HG02852 (cell line): ENCODE measurements around the gene L3MBTL2.
"Not testable (repeated sequence)": the region's sequence is repeated elsewhere in the genome, so short reads cannot be mapped to it uniquely, and the experiment has no call there.

Source experiments
- ATAC-seq: cut with Tn5 transposase; IDR thresholded peaks from one replicate; pipeline ENCODE4 v1.9.1; 2021; ENCODE audit warnings: mild to moderate bottlenecking, moderate library complexity; ENCODE audit not compliant: unreplicated experiment

Gene L3MBTL2

GRCh38 chr22:41240377-41241132 lies 35.4 kb downstream of the L3MBTL2 start, which contains the start of gene CHADL:
Gene CHADL (minus strand): TSS chr22:41240931. CDS start chr22:41240881, 50 bp downstream.
- ATAC-seq = no peak

DNA sequence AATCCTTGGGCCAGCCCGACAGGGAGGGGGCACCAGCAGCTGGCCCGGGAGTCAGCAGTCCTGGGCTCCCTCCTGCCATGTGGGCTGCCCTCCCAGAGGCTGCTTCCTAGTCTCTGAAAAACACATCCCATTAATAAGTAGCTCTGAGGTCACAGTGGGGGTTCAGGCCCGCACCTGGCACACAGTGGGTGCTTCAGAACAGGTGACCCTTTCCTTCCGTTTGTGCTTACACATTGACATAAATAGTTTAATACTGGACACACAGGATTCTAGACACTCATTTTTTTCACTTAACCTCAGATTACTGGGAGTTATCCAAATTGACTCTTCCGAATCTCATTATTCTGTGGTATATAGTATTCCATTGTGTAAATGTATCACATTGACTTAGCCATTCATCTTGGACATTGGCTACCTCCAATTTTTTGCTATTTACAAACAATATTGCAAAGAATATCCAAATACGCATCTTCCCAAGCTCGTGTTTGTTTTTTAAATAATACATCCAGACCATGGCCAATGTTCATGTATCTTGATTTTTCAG lies 36.1 kb downstream of the L3MBTL2 start:
- ATAC-seq = no peak

DNA sequence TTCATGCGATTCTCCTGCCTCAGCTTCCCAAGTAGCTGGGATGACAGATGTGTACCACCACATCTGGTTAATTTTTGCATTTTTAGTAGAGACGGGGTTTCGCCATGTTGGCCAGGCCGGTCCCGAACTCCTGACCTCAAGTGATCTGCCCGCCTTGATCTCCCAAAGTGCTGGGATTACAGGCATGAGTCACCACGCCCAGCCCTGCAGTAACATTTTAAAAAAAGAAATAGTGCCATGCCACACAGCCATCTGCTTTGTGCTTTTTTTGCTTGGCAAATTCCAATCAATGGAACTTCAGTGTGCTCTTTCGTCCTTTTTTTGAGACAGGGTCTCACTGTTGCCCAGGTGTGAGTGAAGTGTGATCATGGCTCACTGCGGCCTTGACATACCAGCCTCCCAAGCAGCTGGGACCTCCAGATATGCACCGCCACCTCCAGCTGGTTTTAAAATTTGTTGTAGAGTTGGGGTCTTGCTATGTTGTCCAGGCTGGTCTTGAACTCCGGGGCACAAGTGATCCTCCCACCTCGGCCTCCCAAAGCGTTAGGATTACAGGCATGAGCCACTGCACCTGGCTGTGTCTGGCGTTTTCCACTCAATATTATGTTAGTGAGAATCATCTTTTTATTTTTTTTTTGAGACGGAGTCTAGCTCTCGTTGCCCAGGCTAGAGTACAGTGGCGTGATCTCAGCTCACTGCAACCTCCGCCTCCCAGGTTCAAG lies 37.4 kb downstream of the L3MBTL2 start:
- no peak for ATAC-seq

- ATAC-seq = no peak
Measured at GRCh38 chr22:41243361-41243760, 38.2 kb downstream of the L3MBTL2 start.

DNA sequence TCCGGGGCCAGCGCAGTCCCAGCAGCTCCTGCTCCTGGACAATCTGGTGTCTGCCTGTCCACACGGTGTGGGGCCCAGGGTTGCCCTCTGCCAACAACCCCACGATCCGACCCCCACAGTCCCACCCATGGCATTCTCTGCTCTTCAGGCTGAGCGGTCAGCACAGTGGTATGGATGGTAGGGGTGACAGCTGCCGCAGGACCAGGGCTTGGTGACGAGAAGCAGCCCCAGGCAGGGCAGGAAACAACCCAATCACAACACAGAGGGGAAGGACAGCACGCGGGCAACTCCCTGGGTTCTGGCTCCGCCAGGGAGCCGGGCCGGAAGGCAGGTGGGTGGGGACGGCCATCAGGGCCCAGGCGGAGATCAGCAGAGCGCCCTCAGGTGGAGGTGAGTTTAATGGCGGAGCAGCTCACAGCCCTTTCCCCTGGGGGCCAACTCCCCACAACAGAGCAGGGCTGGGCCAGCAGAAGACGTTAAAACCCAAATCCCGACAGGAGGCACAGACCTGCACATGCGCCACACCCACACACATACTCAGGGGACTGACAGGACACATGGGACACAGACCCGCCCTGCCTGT lies 40.9 kb downstream of the L3MBTL2 start:
- ATAC-seq = no peak

DNA sequence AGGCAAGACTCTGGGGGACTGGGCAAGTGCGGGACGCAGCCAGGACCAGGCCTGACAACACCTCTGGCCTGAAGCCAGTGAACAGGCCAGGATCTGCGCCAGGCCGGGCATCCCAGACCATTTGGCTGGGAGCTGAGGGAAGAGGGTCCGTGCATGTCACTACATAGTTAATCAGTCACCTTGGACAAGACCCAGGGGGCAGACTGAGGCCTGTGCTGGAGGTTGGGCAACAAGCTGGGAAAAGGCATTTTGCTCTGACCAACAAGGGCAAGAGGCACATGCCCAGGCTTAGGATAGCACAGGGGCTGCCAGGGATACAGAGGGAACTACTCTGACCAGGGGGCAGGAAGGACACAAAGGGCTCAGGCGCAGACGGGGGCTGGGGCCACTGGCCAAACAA lies 42.6 kb downstream of the L3MBTL2 start:
- ATAC-seq = no peak

- no peak for ATAC-seq
Measured at GRCh38 chr22:41248314-41248713, 43.2 kb downstream of the L3MBTL2 start.

- ATAC-seq = no peak
Measured at GRCh38 chr22:41248758-41249157, 43.6 kb downstream of the L3MBTL2 start.

DNA sequence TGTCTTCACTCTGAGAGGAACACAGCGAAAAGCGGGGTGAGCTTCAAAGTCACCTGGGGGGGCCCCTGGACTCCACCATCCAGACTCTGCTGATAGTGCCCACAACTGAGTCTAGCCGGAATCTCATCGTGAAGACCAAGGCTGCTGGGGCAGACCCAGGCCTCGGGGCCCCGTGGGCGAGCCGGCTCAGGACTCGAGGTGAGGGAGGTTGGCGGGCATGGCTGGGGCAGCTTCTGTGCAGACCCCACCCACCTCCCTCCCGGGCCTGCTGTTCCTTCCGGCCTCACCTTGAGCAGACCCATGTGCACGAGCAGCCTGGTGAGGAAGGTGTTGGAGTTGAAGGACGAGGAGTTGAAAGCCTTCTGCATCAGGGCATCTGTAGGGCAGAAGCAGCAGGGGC lies 44.3 kb downstream of the L3MBTL2 start:
- ATAC-seq = no peak

DNA sequence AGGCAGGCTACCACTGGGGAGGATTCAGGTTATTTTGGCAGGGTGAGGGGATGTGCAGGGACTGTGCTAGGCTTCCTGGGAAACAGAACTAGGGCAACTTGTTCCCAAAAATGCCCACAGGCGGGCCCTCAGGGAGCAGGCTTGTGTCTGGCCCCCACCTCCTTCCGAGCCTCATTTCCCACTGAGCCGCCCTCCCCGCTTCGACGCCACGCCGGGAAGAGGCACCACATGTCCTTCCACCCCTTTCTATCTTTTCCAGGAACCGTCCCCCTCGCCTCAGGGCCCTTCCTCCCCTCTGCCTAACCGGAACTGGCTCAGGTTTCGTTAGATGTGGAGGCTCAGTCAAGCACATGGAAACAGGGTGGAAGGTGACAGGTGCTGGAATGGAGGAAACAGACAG lies 45.0 kb downstream of the L3MBTL2 start:
- no peak for ATAC-seq

DNA sequence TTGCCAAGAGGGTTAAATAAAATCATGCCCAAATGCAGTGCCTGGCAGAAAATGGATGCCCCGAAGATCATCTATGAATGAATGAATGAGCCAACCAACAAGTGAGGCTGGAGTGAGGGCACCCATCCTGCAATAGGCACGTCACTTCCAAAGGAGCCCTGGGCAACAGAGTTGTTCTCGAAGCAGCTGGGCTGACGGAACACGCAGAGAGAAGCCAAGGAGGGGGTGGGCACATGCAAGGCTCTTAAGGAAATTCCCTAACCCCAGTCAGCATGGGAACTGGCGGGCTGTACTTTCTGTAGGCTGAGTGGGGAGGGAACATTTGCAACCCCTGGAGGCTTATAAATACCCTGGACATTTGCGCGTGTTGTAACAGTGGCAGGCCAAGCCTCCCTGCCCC lies 47.3 kb downstream of the L3MBTL2 start:
- ATAC-seq = no peak

GRCh38 chr22:41254230-41254629 lies 49.1 kb downstream of the L3MBTL2 start:
- ATAC-seq = no peak

DNA sequence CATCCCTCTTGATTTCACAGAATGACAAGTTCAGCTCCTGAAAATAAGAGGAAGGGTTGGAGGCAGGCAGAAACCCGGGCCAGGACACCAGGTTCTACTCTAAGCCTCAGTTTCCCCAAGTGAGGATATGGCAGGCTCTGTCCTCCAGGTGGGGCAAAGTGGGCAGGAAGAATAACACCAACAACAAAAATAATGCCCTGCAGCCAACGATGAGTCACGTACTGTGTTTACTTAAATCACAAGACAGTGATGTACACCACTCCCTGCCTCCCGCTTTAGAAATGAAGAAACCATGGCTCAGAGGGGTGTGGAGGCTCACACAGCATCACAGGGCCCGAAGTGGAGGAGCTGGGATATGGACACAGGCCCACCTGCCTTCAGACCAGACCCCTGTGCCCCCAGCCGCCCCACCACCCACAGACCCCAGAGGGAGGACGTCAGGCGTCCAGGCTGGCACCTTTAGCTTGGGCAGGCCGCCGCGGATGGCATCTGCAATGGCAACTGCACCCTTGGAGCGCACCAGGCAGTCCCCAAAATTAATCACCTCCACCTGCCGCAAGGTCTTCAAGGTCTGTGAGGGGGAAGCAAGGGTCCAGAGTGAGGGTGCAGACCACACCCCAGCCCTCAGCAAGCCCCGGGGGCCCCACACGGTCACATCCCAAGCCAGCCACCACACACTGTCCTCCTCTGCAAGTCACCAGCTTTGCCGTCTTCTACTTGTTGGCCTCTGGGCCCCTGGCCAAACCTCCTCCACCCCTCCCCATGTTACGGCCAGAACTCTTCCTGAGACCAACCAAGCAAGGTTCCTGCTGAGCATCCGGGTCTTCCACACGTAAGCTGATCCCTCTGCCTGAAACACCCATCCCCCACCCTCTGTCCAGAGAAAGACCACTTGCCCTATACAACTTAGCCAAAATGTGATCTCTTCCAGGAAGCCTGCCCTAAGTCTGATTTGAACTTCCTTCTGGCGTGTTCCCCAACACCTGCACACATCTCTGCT lies 51.4 kb downstream of the L3MBTL2 start:
- ATAC-seq = no peak

- no peak for ATAC-seq
Measured at GRCh38 chr22:41257696-41258095, 52.6 kb downstream of the L3MBTL2 start.

DNA sequence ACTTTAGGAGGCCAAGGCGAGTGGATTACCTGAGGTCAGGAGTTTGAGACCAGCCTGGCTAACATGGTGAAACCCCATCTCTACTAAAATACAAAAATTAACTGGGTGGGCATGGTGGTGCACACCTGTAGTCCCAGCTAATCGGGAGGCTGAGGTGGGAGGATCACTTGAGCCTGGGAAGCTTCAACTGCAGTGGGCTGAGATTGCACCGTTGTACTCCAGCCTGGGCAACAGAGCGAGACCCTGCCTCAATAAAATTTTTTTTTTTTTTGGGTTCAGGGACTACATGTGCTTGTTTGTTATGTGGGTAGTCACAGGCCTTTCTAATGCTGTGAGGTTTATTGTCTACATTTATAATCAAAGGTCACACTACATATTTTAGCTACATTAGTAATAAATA lies 54.6 kb downstream of the L3MBTL2 start:
- not testable (repeated sequence) for ATAC-seq

DNA sequence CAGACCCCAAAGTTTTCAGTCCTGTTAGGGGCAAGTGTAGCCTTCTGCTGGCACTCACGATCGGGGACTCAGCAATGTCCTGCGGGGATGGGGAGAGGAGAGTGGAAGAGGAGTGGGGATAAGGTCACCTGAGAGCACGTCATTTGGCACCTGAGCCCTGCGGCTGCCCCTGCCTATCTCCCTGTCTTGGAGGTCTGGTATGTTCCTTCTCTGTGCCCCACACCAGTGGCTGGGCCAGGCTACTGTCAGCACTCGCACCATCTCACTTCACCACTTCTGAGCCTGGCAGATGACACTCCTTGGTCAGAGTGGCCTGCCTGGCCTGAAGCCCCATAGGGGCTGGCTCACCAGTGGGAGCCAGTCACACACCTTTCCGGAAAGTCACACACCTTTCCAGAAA lies 55.8 kb downstream of the L3MBTL2 start:
- no peak for ATAC-seq

- ATAC-seq = no peak
Measured at GRCh38 chr22:41261541-41262249, 56.6 kb downstream of the L3MBTL2 start.

- ATAC-seq = no peak
Measured at GRCh38 chr22:41262250-41262765, 57.2 kb downstream of the L3MBTL2 start.

- ATAC-seq = no peak
Measured at GRCh38 chr22:41263704-41264103, 58.6 kb downstream of the L3MBTL2 start.
